HL-60 (cell line): ENCODE data around the gene EPM2A.

Experiments
- CTCF ChIP-seq: IDR thresholded peaks from one replicate; pipeline ENCODE4 v1.5.1; 2011; ENCODE audit warnings: low read length, control low read depth, inconsistent platforms; ENCODE audit not compliant: insufficient read depth
- GABPA ChIP-seq: IDR thresholded peaks from 2 replicates; pipeline ENCODE4 v1.6.1; 2012; ENCODE audit warnings: low read depth
- POLR2AphosphoS5 ChIP-seq: IDR thresholded peaks from 2 replicates; pipeline ENCODE4 v1.6.1; 2012; ENCODE audit warnings: low read depth
- REST ChIP-seq: IDR thresholded peaks from 2 replicates; pipeline ENCODE4 v1.6.1; 2012; ENCODE audit warnings: low read depth; ENCODE audit not compliant: insufficient replicate concordance
- SPI1 ChIP-seq: IDR thresholded peaks from 2 replicates; pipeline ENCODE4 v1.6.1; 2012; ENCODE audit warnings: low read depth, mild to moderate bottlenecking, borderline replicate concordance

GRCh38 chr6:145652572-145652971, 82.7 kb downstream of the EPM2A start:
- TF ChIP-seq REST (no peak), CTCF (no peak), POLR2AphosphoS5 (no peak), SPI1 (no peak), GABPA (no peak)
